Vagina (tissue), 2 donors: ENCODE measurements around the gene CPNE9.

ENCODE experiments used
- POLR2A ChIP-seq, 2 donors: fragments of 450-650 bp; IDR thresholded peaks; one replicate each; pipeline ENCODE4 v1.6.1; 2017; ENCODE audit warnings: antibody characterized with exemption in 2 of 2, mild to moderate bottlenecking in 2 of 2, moderate library complexity in 2 of 2
- TF ChIP-seq, protein P1 (sequence below), 3 experiments: fragments of 450-650 bp in 2 of 3; fragments of 200-600 bp in 1 of 3; sonication (generic) in 1 of 3; IDR thresholded peaks; one replicate each; pipeline ENCODE4 v1.5.1; 2017 to 2019; ENCODE audit warnings: antibody characterized with exemption in 3 of 3, mild to moderate bottlenecking in 2 of 3, moderate library complexity in 2 of 3

DNA sequence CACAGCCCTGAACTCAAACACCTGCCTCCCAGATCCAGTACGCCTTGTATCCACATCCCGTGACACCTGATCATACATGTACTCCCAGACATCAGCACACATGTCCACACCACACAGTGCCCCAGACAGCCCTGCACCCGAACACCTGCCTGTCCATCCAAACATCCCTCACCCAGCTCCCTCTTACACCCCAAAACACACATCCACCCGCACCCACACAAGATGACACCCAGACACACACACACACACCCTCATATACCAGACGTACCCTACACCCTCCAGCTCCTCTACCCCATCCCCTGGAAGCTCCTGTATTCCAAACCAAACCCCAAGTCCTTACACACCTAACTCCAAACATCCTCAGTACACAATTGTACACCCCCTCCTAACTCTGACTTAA, 65.4 kb downstream of the CPNE9 start:
- no peak for TF ChIP-seq POLR2A (IDR thresholded peaks at IDR 0.05)
- TF ChIP-seq, protein P1, sequence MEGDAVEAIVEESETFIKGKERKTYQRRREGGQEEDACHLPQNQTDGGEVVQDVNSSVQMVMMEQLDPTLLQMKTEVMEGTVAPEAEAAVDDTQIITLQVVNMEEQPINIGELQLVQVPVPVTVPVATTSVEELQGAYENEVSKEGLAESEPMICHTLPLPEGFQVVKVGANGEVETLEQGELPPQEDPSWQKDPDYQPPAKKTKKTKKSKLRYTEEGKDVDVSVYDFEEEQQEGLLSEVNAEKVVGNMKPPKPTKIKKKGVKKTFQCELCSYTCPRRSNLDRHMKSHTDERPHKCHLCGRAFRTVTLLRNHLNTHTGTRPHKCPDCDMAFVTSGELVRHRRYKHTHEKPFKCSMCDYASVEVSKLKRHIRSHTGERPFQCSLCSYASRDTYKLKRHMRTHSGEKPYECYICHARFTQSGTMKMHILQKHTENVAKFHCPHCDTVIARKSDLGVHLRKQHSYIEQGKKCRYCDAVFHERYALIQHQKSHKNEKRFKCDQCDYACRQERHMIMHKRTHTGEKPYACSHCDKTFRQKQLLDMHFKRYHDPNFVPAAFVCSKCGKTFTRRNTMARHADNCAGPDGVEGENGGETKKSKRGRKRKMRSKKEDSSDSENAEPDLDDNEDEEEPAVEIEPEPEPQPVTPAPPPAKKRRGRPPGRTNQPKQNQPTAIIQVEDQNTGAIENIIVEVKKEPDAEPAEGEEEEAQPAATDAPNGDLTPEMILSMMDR (IDR thresholded peaks at IDR 0.05), result no peak
